Measurements from ENCODE around the gene CRIP2.

GRCh38 chr14:105426416-105427130, 48.0 kb upstream of the CRIP2 start:
- no peak for TF ChIP-seq EZH2 (IDR thresholded peaks at IDR 0.05)
- no peak for TF ChIP-seq POLR2AphosphoS5 (IDR thresholded peaks at IDR 0.05; ENCODE audit: borderline replicate concordance, low read depth, low read length)
- no peak for TF ChIP-seq FOXP2 (optimal IDR thresholded peaks at IDR 0.05; ENCODE audit: control extremely low read depth, extremely low read length, insufficient read depth)
